PC-9 (cell line): ENCODE measurements around the gene COL5A1.

Source experiments
- EZH2 ChIP-seq: fragments of 200-600 bp; sonication (generic); IDR thresholded peaks from 2 replicates; pipeline ENCODE4 v1.8.0; 2017; ENCODE audit warnings: antibody characterized with exemption, low read depth
- TF ChIP-seq, protein P1 (sequence below): fragments of 200-600 bp; sonication (generic); conservative IDR thresholded peaks from 2 replicates; pipeline ENCODE4 v1.6.1; 2017; ENCODE audit warnings: mixed run types, antibody characterized with exemption, mild to moderate bottlenecking, moderate library complexity

DNA sequence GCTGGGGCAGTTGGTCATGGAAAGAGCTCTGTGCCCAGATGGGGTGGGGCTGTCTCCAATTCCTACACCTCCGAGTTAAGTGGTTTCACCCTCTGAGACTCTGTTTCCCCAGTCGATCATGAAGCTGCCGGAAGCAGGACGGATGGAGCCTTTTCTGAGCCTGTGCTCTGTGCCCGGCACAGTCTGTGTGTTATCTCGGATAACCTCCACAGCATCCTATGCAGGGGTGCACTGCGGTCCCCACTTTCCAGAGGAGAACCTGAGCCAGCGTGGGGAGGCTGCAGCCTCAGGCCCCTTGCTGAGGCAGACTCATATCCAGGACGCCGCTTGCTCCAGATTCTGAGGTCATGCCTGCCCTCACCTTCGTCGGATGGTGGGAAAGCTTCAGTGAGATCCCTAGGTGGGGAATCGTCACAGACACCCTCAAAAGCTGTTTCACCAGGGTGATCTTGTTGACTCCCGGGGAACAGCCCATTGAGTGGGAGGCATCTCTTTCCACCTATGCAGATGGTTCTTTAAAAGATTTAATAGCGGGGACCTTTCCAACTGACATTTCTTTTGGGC lies 6.9 kb upstream of the COL5A1 start:
- TF ChIP-seq, protein P1, sequence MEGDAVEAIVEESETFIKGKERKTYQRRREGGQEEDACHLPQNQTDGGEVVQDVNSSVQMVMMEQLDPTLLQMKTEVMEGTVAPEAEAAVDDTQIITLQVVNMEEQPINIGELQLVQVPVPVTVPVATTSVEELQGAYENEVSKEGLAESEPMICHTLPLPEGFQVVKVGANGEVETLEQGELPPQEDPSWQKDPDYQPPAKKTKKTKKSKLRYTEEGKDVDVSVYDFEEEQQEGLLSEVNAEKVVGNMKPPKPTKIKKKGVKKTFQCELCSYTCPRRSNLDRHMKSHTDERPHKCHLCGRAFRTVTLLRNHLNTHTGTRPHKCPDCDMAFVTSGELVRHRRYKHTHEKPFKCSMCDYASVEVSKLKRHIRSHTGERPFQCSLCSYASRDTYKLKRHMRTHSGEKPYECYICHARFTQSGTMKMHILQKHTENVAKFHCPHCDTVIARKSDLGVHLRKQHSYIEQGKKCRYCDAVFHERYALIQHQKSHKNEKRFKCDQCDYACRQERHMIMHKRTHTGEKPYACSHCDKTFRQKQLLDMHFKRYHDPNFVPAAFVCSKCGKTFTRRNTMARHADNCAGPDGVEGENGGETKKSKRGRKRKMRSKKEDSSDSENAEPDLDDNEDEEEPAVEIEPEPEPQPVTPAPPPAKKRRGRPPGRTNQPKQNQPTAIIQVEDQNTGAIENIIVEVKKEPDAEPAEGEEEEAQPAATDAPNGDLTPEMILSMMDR = no peak
- no peak for TF ChIP-seq EZH2
